Measurements from ENCODE around the gene CBX6.

- no peak for TF ChIP-seq NR1H2 (CRISPR knock-in tag; IDR thresholded peaks at IDR 0.05)
- TF ChIP-seq, protein P1, sequence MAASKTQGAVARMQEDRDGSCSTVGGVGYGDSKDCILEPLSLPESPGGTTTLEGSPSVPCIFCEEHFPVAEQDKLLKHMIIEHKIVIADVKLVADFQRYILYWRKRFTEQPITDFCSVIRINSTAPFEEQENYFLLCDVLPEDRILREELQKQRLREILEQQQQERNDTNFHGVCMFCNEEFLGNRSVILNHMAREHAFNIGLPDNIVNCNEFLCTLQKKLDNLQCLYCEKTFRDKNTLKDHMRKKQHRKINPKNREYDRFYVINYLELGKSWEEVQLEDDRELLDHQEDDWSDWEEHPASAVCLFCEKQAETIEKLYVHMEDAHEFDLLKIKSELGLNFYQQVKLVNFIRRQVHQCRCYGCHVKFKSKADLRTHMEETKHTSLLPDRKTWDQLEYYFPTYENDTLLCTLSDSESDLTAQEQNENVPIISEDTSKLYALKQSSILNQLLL (CRISPR knock-in tag; IDR thresholded peaks at IDR 0.05; ENCODE audit: borderline replicate concordance), result no peak
- no peak for TF ChIP-seq ARID1B (IDR thresholded peaks at IDR 0.05)
- TF ChIP-seq EP300 (IDR thresholded peaks at IDR 0.05; ENCODE audit: low read length), result no peak
- no peak for TF ChIP-seq YY1 (IDR thresholded peaks at IDR 0.05; ENCODE audit: borderline replicate concordance in 1 of 3, control insufficient read depth in 1 of 3, extremely low read depth in 1 of 3, insufficient read depth in 3 of 3, insufficient read length in 1 of 3, insufficient replicate concordance in 2 of 3, low read depth in 1 of 3, low read length in 2 of 3)
Measured at GRCh38 chr22:38900677-38901076, 28.7 kb upstream of the CBX6 start.

Measured in K562 (cell line).